Retina (tissue), 1 donor: ENCODE measurements around the gene FBXW9.
"Not testable (repeated sequence)": the region's sequence is repeated elsewhere in the genome, so short reads cannot be mapped to it uniquely, and the experiment has no call there.

Experiments used
- DNase-seq: peaks from one replicate; pipeline ENCODE4 v3.0.0-alpha.2; 2016

FBXW9 gene

DNA sequence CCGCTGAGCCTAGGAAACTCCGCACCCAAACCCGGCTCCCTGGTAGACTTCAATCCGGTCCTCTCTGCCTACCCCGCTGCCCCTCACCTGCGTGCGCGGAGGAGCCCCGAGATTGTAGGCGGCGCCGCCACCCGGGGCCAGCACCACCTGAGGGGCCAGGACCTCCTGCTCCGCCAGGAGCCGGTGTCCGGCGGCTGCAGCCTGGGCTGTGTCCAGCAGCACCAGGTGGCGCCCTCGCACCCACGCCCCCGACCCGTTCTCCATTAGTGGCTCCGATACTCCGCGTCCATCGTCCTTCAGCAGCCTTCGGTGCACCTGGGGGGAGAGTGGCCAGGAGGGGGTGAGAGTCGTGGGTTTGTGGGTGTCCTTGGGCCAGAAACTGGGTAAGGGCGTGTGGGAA lies 48.3 kb downstream of the FBXW9 start:
- peak; percentile 44 for DNase-seq

DNA sequence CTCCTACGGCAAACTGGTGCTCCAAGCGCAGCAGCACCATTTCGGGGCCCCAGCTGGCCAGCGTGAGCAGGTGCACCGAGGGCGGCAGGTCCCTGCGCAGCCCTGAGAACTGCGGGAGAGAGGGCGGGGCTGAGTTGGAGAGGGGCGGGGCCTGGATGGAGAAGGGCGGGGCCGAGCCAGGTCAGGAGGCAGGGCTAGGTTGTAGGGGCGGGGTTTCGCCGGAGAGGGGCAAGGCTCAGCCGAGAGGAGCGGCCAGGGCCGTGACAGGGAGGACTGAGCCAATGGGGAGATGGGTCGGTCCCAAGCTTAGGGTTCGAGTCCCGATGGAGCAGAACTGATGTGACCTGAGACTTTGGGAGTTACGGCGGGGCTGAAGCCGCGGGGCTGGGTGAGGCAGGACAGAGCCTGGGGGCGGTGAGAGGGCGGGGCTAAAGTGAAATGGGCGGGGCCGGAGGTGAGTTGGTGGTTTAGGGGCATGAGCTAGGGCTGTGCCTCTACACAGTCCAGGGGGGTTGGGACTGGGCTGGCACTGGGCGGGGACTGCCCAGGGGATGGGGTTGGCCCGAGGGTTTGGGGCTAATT lies 48.9 kb downstream of the FBXW9 start:
- DNase-seq: peak; percentile 56

DNA sequence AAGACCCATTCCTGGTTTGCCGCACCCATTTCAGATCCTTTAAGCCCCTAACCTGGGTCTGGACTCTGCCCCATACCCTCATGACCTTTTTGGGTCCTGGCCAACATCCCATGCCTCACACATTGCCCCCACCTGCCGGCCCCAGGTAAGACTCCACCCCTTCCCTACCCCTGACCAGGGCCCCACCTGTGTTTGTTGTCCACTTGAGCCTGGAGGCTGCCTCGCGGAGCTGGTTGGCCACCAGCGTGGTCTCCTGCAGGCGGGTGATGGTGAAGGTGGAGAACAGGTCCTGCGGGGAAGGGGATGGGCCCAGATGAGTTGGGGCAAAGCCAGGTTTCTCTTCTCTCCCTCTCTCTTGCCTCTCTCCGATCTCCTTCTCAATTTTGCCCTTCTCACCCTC lies 49.4 kb downstream of the FBXW9 start:
- DNase-seq: no peak

DNA sequence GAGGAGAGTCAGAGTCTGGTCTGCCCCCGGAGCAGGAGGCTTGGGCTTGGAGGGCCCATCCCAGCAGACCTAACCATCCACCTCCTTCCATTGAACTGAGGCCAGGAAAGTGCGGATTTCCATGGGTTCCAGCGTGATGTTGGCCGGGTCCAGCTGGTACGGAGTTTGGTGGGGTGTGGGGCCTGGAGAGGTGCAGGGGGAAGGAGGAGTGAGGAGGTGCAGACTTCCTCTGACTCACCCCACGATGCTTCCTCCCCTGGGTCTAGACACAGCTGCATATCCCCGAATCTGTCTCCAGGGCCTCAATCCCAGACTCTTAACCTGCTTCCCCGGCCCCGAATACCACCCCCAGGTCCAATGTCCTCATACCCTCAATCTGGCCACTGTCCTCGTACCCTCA lies 49.9 kb downstream of the FBXW9 start:
- DNase-seq: no peak

DNA sequence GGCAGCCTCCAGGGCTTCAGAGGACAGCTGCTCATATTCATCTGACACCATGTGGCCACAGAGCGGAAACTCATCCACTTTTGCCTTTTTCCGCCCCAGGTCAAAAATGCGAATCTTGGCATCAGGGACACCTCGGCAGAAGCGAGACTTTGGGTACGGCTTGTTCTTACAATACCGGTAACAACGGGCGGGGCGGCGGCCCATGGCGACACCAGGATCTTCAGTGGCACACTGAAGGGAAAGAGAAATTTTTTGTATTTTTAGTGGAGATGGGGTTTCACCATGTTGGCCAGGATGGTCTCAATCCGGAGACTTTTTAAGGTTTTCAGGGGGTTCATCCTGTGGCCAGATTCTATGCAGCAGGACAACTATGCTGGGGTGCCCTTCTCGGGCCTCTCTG lies 52.7 kb downstream of the FBXW9 start:
- not testable (repeated sequence) for DNase-seq

DNA sequence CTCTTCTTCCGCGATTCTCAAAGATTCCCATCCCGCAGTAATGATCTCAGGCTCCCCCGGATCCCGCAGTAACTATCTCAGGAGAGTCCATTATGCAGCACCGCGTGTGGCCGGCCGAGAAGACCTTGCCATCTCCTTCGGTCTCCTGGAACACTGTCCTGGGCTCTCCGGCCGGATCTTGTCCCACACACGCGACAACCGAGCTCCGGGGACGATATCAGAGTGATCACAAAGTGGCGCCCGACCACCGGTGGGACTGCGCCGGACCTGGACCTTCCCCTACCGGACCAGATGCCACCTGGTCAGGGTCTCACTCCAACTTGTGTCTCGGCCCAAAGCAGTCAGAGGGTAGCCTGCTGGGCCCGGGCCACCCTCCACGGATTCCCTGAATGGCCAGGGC lies 53.9 kb downstream of the FBXW9 start:
- no peak for DNase-seq

DNA sequence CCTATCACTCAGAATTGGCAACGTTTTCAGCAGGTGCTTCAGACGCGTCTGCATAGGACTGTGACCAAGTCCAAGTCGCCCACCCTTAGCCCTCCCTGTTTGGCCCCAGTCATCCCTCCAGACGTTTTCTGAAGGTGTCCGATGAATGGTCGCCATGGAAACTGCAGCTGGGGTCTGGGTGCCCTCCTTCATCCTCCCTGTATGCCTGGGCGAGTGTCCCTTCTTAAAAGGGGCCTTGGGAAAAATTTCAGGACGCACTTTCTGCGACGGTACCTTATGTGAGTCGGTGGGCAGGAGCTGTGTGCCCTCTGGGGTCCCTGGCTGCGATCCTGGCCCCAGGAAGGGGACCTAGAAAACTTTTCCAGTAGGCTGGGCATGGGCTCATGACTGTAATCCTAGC lies 55.0 kb downstream of the FBXW9 start:
- no peak for DNase-seq

DNA sequence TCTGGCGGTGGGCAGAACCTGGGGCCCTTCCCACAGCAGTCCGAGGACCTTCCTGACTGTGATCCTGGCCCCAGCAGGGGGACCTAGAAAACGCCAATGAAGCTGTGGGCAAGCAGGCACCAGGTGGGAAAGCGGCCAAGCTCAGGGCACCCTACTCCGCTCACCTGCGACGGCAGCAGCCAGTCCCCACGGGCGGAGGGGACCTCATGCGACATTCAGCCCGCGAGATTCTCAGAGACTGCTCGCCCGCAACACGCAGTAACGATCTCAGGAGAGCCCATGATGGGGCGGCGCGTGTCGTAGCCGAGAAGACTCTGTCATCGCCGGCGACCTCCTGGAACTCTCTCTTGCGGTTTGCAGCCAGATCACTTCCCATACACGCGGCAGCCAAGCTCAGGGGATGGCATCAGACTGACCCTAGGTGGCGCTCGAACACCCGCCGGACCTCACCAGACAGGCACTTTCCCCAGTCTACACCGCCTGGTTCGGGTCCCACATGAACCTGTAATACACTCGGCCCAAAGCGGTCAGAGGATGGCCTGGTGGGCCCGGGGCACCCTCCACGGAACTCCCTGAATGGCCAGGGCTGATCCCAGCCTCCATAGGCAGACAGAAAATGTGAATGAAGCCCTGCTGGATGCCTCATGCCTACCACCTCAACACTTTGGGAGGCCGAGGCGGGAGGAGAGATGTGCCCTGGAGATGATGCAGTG lies 56.4 kb downstream of the FBXW9 start:
- DNase-seq: peak; percentile 89
